Hematopoietic multipotent progenitor cell treated with erythropoietin and hydrocortisone succinate and interleukin-3 and kit ligand, for 8 days (in vitro differentiated cells): Measurements from ENCODE around the gene TCF4.

Source experiments
- DNase-seq: peaks from one replicate; pipeline ENCODE4 v3.0.0-alpha.2; 2015

TCF4 gene

DNA sequence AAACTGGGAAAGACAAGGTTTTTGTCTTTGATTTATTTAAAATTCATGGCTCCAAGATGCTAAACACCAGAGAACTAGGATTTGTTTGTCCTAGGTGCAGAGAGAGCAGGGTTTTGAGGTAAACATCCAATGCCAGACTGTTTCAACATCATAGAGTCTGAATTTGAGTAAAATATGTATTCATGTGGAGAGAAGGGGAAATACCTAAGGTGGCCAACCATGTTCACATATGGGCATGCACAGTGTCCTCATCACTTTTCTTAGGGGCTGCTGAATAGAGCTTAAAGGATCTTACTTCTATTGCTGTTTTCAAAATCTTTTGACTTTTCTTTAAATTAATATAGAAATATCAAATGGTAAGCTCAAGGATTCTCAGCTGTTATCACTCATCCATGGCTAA is 341.7 kb downstream of the TCF4 start:
- DNase-seq: no peak

DNA sequence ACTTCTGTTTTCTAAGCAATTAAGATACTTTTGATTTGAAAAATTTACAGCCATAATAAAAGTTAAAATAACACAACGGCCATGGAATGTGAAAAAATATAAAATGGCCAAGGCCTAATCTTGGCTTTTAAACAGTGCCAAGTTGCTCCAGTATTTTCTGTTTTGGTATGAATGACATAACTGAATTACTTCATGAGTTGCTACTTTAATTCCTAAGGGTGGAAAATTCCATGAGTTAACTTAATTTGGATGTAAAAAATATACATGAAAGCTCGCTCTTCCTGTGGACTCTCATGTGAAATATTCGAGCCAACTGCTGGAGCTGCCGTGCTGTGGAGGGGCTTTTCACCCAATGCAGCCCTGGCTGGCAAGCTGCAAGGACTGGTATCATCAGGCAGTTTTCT is 342.8 kb downstream of the TCF4 start:
- DNase-seq: no peak

DNA sequence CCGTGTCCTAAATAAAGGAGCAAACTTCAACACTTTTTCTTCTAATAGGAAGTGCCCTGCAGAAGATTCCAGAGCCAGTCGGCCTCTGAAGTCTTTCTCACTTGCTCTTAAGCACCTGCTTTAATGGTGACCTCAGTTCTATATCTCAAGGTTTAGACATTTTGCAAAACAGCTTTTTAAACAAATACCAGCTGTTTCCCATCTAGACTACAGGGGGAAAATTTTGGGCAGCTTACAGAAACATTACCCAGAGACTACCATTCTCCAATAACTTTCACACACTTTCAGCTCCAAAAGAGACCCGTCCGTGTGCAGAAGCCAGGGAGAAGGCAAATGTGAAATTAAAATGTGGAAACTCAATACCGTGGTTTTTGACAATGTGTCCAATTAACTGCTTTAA is 343.4 kb downstream of the TCF4 start:
- no peak for DNase-seq

DNA sequence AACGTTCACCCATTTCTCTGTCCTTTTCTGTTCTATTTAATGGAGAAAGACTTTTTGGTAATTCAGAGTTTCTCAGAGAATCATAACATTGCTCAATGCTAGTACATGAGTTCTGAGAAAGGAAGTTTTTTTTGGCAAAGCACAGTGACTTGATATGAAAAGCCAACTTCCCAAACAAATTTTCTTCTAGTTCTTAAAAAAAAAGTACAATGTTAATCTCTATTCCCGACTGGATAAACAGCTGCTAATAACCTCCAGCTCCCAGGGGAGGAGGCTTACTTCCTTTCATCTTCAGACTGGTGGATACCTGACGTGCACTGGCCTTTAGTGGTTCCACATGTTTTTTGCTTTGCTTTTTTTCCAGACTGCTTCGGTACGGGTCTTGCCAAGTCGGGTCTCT is 344.1 kb downstream of the TCF4 start:
- no peak for DNase-seq

DNA sequence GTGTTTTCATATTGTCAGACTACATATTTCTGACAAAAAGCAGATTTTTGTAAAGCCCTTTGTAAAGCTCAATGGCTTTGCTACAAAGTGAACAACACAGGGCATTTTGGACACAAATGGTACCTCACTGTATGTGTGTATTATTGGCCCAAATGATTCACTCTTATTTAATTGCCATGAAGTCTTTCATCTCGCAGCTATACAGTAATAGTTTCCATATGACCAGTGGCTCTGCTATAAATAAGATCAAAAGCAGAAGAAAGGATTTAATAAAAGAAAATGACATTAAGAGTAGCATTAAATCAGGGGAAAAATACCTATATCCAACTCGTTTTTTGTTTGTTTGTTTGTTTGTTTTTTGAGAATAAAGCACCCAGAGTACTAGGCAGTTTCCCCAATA is 344.7 kb downstream of the TCF4 start:
- DNase-seq: no peak

DNA sequence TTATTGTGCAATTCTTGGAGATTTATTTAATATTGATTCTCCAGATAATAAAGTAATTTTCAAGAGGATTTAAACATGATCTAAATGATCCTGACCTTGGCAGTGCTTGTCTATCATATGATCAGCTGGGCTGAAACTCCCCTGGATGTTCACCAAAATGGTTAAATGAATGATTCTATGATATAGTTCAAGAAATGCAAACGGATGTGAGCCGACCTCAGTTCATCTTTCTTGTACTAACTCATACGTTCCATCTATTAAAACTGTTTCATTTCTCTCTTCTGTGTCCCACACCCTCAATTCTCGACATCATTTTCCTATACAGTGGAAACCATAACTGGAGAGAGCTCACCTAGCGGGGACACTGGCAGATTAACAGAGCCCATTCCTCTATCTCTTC is 347.0 kb downstream of the TCF4 start:
- no peak for DNase-seq

DNA sequence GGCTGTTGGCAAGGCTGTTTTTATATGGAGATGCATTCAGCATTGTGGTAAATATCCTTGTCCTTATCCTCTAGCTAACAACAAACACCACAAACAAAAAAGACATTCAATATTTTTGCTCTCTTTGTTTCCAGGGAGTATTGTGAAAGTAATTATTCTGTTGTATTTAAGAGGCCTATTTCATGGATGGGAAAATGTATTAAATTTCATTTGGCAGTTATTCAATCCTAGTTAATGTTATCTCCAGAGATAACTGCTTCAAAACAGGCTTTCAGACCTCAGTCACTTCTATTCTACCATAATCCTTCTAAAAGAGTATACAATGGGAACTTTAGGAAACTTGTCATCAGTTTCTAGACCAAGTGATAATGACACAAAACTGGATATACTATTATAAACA is 348.3 kb downstream of the TCF4 start:
- no peak for DNase-seq

DNA sequence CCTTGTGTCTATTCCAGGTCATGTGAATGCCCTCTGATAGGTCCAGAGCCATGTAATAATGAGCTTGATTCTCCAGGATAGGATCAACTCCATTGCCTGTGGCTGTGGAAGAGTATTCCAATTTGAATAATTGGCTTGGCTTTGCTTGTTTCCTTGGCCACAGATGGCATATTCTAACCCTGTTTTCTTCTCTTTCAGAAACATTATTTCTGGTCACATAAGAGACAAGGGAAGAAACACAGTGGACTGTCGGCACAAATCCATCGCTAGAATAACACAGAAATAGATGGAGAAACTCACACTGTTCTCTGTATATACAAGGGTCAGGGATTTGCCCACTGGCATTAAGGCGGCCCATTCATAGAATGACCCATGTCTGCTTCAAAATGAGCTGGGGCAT is 350.3 kb downstream of the TCF4 start:
- no peak for DNase-seq

DNA sequence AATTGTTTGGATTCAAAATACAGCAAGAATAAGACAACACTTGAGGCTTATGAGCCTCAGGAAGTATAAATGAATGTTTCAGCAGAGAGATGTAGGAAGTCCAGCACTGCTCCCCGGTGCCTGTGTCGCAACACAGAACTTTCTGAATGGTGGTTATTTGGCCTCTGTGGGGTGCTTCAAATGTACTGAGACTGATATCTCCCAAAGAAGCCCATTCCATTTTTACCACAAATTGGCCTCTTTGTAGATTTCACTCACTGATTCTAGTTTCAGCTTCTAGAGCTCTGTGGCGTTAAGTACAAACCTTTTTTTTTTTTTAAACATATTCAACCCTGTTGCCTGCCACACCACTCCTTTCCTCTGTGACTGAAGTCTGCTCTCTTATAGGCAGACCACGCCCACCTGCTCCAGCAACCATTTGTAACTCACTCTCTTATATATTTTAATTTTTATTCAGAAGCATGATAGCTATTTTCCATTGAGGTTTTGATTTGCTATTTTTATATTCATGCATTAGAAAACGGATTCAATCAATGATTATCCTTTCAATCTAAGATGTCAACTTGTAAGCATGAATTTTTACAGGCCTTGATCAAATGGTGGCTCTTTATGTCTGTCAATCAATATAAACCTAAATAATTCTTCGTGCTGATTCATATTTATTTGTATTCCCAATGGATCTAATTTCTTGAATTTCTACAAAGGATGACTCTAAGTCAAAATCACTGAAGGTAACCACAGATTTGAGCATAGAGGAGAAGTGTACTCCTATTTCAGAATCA is 351.7 kb downstream of the TCF4 start:
- DNase-seq: peak; percentile 3

DNA sequence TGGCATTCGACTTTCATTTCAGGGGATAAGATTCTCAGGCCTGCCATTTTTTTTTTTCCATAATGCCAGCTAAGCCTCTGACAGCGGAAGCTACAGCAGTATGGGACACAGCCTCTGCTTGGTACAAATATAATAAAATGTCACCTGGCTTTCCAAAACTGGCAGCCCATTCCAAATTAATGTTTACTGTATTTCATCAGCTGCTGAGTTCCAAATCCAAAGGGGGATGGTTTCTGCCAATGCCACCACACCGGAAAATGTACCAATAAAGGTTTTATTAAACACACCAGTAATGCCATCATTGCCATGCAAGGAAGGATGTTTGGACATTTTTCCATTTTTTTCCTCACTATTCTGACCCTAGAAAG is 352.9 kb downstream of the TCF4 start:
- DNase-seq: no peak

DNA sequence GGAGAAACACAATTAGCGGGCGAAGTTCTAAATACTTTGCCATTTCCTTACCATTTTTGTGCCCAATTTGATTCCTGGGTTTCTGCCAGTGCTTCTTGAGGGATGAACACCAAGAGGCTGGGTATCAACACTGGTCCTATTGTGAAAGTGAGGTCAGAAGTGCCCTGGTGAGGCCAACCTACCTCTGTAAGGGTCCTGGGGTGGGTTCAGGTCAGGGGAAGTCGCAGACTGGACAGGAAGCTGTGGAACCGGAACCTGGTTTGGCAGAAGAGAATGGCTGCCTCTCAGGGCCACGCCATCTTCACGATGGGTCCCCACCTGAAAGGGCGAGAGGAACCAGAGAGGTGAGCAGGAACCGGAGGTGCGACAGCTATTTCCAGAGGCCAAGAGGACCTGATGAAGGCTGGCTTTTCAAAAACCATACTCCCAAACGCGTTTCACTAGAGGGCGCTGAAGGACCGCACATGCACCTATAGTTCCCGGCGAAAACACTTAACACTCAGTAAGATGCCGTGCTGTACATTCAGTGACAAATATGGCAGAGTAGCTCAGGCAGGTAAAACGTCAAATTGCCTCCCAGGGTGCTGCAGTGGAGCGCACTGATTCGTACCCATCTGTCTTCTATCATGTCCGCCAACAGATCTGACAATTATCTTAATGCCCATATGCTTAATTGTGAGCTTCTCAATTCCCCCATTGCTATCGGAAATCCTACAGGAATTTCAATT is 353.5 kb downstream of the TCF4 start:
- peak; percentile 79 for DNase-seq

DNA sequence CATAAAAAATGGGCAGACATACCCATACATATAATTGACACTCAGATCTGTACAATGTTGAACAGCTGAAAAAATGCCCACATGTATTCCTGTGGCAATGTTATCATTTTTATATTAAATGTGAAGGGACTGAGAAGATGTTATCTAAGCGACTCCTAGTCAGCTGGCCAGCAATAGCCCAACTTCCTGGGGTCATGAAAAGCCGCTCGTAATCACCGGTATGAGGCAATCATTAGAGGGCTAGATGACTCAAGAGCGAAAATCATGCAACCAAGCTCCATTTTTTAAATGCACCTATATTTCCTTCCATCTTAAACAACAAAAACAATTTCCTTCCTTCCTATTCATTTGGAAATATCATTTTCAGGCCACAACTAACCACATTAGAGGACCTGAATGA is 354.1 kb downstream of the TCF4 start:
- DNase-seq: no peak

DNA sequence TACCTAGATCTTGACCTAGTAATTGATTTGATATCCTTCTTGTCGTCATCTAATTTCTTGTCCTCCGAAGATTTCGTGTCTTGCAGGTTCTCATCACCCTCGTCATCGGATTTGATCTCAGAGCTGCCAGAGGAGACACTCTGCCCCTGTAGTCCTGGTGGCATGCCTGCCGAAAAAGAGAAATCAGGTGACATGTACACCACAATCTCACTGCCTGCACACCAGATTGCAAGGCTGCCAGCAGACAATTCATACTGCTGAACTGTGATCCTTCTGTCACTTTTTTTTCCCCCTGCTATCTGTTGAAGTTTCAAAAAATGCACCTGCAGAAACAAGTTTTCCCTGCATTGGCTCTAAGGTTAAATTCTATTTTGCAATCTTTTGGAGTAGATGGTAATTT is 355.5 kb downstream of the TCF4 start:
- DNase-seq: no peak

DNA sequence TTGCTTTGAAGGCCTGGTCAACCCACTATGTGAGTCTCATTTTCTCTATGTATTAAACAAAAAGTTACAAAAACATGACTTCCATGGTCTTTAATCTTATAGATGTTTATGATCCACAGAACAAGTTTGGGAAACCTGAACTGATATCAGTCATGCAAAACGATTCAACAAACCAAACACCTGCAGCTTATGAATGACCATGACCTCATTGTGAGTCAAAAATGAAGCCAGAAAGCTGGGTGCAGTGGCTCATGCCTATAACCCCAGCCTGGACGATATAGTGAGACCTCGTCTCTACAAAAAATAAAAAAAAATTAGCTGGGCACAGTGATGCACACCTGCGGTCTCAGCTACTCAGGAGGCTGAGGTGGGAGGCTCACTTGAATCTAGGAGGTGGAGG is 358.3 kb downstream of the TCF4 start:
- no peak for DNase-seq

DNA sequence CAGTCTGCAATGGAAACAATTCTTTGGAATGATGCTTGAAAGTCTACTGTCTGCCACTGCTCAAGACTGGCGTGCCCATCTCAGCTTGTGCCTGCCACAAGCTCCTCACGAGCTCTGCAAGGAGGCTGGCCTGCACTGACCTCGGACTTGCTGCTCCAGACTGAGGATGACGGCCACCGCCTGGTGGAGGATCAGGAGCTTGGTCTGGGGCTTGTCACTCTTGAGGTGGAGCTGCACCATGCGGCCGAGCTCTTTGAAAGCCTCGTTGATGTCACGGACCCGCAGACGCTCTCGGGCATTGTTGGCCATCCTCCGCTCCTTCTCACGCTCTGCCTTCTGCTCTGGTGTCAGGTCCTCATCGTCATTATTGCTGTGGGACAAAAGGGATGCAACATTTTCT is 359.3 kb downstream of the TCF4 start:
- no peak for DNase-seq

DNA sequence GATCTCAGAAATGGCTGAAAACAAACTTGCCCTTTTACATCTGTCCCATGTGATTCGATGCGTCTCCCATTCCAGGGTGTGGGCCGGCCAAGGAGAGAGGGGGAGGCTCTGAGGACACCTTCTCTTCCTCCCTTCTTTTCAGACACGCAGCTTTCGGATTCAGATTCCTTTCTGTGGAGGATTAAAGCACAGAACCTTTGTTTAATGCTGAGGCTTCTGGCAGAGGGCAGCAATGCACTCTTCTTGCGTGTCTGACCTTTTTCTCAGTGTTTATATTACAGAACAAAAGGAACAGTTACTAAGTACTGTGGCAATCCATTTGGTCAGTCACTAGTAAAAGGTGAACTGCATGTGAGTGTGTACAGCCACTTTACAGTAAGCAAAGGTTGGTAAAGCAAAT is 359.8 kb downstream of the TCF4 start:
- no peak for DNase-seq

DNA sequence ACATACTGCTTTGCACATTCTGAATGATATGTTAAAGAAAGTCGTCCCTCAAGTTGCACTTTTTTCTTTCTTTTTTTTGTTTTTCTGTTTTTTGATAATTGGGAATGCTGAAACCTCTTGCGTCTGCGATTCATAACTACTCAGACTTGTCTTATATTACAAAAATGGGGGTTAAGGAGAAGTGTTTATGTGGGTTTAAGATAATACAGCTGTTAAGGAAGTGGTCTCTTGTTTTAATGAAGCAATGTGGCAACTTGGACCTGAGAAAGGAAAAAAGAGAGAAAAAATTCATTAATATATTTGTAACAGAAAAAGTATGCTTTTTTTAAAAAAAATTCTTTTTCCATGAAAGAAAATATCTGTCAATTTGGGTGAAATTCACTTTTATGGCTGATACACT is 360.2 kb downstream of the TCF4 start:
- no peak for DNase-seq

DNA sequence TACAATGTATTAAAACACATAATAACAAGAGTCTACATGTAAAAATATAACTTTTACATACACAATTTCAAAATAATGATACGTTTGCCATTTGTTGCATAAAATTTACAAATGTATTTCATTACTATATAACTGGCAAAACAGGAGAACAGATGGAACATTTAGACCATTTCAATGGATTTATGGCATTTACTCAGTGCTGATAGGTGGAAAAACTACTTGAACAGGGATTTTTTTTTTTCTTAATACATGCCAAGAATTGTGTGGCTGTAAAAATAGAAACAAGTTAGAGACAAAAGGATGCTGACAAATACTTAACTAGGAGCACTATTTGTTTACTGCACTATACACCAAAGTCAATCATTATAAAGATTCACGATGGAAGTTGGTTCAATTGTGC is 361.9 kb downstream of the TCF4 start:
- DNase-seq: no peak

DNA sequence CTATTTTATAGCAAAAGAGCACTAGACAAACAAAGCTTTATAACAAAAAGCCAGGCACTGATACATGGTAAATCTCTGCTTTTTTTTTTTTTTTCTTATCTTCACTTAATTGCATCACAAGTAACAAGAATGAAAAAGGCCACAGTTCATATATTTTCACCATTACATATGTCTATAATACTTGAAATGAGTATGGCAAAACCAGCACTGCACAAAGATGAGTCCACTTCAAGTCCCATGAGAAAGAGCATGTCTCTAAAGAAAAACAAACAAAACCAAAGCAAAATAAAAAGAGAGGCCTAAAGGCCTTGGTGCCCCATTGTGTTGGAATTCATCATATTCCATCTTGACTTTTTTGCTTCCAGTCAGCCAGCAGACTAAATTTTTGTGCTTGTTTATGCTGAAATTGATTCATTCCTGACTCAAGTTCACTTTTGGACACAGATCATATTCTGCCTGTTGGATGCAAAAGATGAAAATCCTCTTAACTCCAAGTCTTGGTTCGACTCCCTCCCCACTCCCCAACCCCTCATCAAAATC is 363.8 kb downstream of the TCF4 start:
- no peak for DNase-seq

DNA sequence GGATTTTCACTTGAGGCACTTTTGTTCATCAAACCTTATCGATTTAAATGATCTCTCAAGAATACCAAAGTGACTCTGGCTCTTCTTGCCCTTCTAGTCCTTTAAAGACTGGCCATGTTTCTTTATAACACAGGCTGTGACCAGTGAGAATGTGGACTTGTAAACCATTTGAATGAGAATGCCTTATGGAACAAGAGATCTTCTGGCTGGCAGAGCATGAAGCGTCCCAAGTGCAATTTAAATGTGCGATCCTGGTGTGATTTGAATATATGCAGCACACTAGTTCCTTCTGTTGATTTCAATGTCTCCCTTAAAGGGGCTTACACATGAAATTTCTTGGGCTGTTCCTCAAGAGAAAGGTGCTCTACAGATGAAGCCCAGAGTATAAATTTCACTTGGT is 366.4 kb downstream of the TCF4 start:
- no peak for DNase-seq

DNA sequence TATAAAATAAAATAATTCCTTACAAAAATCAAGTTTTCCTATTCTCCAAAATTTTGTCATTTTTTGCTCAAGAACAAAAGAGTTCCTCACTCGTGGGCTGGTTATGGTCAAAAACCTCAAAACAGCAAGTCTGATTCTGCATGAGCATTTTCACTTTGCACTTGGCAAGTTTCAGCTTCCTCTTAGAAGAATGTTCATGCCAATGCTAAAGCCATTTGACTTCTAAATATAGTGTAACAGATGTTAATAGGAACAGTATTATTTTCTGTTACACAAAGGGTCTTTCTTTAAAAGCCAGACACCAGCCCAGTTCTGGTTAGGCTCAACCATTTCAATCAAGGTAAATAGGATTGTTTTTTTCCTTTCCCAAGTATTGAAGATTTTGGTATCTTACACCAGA is 367.5 kb downstream of the TCF4 start:
- no peak for DNase-seq

DNA sequence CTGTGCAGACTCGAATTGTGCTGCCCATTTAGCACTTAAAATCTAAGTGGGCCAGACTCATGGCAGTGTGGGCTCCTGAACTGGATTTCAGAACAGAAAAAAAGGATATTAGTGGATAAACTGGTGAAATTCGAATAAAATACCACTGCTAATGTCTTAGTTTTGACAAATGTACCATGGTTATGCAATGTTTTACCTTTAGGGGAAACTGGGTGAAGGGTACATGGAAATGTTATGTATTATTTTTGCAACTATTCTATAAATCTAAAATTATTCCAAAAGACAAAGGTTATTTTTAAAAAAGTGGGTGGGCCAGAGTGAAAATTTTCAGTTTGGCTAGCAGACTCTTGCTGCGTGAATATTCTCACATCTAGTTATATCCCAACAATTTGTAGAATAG is 368.2 kb downstream of the TCF4 start:
- no peak for DNase-seq

DNA sequence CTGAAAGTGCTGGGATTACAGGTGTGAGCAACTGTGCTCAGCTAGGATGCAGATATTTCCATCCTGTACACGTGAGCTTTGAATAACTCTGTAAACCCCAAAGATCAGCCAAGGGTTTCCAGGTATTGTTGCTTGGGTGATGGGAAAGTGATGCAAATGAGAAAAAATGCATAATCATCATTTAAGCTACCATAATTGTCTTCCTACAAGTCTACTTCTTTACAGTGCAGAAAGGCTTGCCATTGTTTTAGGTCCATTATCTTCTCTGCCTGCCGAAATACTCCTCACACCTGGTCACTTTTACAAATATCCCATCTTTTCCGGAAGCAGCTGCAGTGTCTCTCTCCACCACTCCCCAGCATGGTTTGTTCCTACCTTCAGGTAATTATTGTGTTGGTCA is 368.9 kb downstream of the TCF4 start:
- DNase-seq: no peak

DNA sequence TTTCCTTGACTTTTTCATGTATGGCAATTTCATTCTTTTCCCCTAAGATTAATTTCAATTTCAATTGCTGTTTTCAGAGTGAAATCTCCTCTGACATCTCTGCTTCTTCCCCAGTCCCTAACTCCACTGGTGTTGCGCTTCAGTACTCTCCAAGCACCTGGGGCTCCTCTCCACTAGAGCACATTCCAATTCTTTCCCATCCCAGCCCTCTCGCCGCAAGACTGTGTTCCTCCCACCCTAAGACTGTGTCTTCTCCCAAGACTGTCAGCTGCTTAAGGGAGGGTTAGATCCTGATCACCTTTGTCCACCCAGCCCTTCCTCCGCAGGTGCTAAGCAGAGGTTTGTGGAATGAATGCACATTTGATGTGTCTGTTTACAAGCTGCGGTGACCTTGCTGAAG is 373.0 kb downstream of the TCF4 start:
- no peak for DNase-seq

DNA sequence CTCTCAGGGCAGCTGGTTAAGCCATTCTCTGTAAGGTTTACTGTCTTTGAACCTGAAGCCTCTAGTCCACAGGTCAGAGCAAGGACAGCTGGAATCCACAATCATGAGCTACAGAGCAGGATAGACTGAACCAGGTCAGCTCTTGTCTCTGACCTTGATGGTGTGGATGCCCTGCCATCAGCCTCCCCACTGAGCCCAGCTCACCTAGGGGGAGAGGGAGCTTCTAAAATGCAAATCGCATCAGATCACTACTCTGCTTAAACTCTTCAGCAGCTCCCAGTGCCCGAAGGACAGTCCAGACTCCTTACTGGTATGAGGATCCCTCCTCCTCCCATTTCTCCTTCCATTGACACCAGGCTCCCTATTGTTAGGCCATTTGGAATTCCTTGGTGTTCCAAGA is 373.5 kb downstream of the TCF4 start:
- DNase-seq: no peak
